ENCODE results near the gene HSPB7. TPM values are rescaled to one million over a fixed set of nuclear protein-coding genes. Genes with fewer than 3 reads are reported as not detected.
"Not testable (repeated sequence)": the region's sequence is repeated elsewhere in the genome, so short reads cannot be mapped to it uniquely, and the experiment has no call there.

The HSPB7 gene
- total RNA-seq, 2 experiments from 2014 or later = not detected

- ChIA-PET POLR2A (no interaction called here), CTCF (interaction anchor here (0.6 to 3.9 kb wide), 13 partner anchors 10 to 236 kb away, joined by 3 to 26 read pairs (median 4); no protein-coding TSS in a partner anchor)
- no peaks in the 10 kb centered on the region for H3K36me3 Mint-ChIP-seq
- DNase-seq = no peak
- H3K9me3 Mint-ChIP-seq = no peaks in the 10 kb centered on the region
- H3K27me3 Mint-ChIP-seq = peaks cover 7% of the 10 kb centered on the region
- no peak overlapping the region for H3K27ac Mint-ChIP-seq
- no peak overlapping the region for H3K4me3 Mint-ChIP-seq
- peaks cover 5% of the 10 kb centered on the region for H3K4me1 Mint-ChIP-seq (ENCODE audit: low read depth)
- intact Hi-C loops (cut with micrococcal nuclease) = loop anchor here (1.0 to 5.0 kb wide), 3 partner anchors 24 to 217 kb away; no protein-coding TSS in a partner anchor
Observed at GRCh38 chr1:16009678-16010077, 8.2 kb downstream of the HSPB7 start.

GRCh38 chr1:16009030-16009460 lies 8.8 kb downstream of the HSPB7 start:
- no peak overlapping the region for H3K4me3 Mint-ChIP-seq
- POLR2A ChIA-PET = no interaction called here
- no peaks in the 10 kb centered on the region for H3K9me3 Mint-ChIP-seq
- peak; percentile 79 for DNase-seq
- H3K4me1 Mint-ChIP-seq (ENCODE audit: low read depth) = peaks cover 5% of the 10 kb centered on the region
- peaks cover 5% of the 10 kb centered on the region for H3K27me3 Mint-ChIP-seq
- intact Hi-C loops (cut with micrococcal nuclease) = loop anchor here (1.0 to 5.0 kb wide), 3 partner anchors 24 to 217 kb away; no protein-coding TSS in a partner anchor
- H3K27ac Mint-ChIP-seq = no peak overlapping the region
- no peaks in the 10 kb centered on the region for H3K36me3 Mint-ChIP-seq
- CTCF ChIA-PET = interaction anchor here (0.7 to 3.9 kb wide), 15 partner anchors 11 to 217 kb away, joined by 3 to 26 read pairs (median 4); partner anchors contain the start of gene FAM131C

GRCh38 chr1:16007671-16008341 lies 10.0 kb downstream of the HSPB7 start:
- Mint-ChIP-seq H3K36me3 (no peaks in the 10 kb centered on the region), H3K4me1 (ENCODE audit: low read depth) (peaks cover 5% of the 10 kb centered on the region), H3K27me3 (peaks cover 1% of the 10 kb centered on the region), H3K27ac (no peak overlapping the region), H3K4me3 (no peak overlapping the region), H3K9me3 (no peaks in the 10 kb centered on the region)
- CTCF ChIA-PET = interaction anchor here (0.6 to 3.9 kb wide), 14 partner anchors 9 to 253 kb away, joined by 3 to 26 read pairs (median 4); partner anchors contain the start of genes FAM131C, SPEN and ZBTB17
- POLR2A ChIA-PET = no interaction called here
- no peak for DNase-seq
- intact Hi-C loops (cut with micrococcal nuclease) = loop anchor here (1.0 to 5.0 kb wide), 2 partner anchors 193 to 216 kb away; no protein-coding TSS in a partner anchor

- CTCF ChIA-PET = interaction anchor here (0.8 to 3.9 kb wide), 12 partner anchors 31 to 252 kb away, joined by 3 to 26 read pairs (median 4); partner anchors contain the start of genes FAM131C, SPEN and ZBTB17
- Mint-ChIP-seq H3K4me3 (no peak overlapping the region), H3K27ac (no peak overlapping the region), H3K9me3 (no peaks in the 10 kb centered on the region), H3K4me1 (ENCODE audit: low read depth) (no peaks in the 10 kb centered on the region), H3K27me3 (peaks cover 1% of the 10 kb centered on the region), H3K36me3 (no peaks in the 10 kb centered on the region)
- DNase-seq = peak; percentile 25
- POLR2A ChIA-PET = no interaction called here
- intact Hi-C loops (cut with micrococcal nuclease) = loop anchor here (1.0 to 5.0 kb wide), 2 partner anchors 192 to 215 kb away; no protein-coding TSS in a partner anchor
Observed at GRCh38 chr1:16006552-16007485, 11.0 kb downstream of the HSPB7 start.

- ChIA-PET POLR2A (no interaction called here), CTCF (interaction anchor here (1.0 to 3.9 kb wide), 3 partner anchors 30 to 214 kb away, joined by 4 to 26 read pairs (median 4); partner anchors contain the start of gene ZBTB17)
- peaks cover 1% of the 10 kb centered on the region for H3K27me3 Mint-ChIP-seq
- DNase-seq = no peak
- intact Hi-C loops (cut with micrococcal nuclease) = loop anchor here (5.0 kb wide), 1 partner anchor 214 kb away; no protein-coding TSS in a partner anchor
- H3K9me3 Mint-ChIP-seq = no peaks in the 10 kb centered on the region
- no peak overlapping the region for H3K27ac Mint-ChIP-seq
- no peaks in the 10 kb centered on the region for H3K36me3 Mint-ChIP-seq
- H3K4me1 Mint-ChIP-seq (ENCODE audit: low read depth) = no peaks in the 10 kb centered on the region
- no peak overlapping the region for H3K4me3 Mint-ChIP-seq
Observed at GRCh38 chr1:16006010-16006409, 11.8 kb downstream of the HSPB7 start.

GRCh38 chr1:16005597-16005996 lies 12.2 kb downstream of the HSPB7 start:
- Mint-ChIP-seq H3K27me3 (peaks cover 1% of the 10 kb centered on the region), H3K36me3 (no peaks in the 10 kb centered on the region), H3K27ac (no peak overlapping the region), H3K4me3 (no peak overlapping the region), H3K4me1 (ENCODE audit: low read depth) (no peaks in the 10 kb centered on the region), H3K9me3 (no peaks in the 10 kb centered on the region)
- CTCF ChIA-PET = interaction anchor here (1.0 to 3.9 kb wide), 4 partner anchors 29 to 214 kb away, joined by 3 to 26 read pairs (median 4); partner anchors contain the start of gene ZBTB17
- intact Hi-C loops (cut with micrococcal nuclease) = loop anchor here (5.0 kb wide), 1 partner anchor 213 kb away; no protein-coding TSS in a partner anchor
- POLR2A ChIA-PET = no interaction called here
- DNase-seq = no peak

GRCh38 chr1:16001274-16001673 lies 16.6 kb downstream of the HSPB7 start:
- POLR2A ChIA-PET; DNase-seq; H3K4me1 Mint-ChIP-seq (ENCODE audit: low read depth); intact Hi-C loops (cut with micrococcal nuclease); H3K27ac Mint-ChIP-seq; H3K36me3 Mint-ChIP-seq; H3K27me3 Mint-ChIP-seq; H3K9me3 Mint-ChIP-seq; H3K4me3 Mint-ChIP-seq: not testable (repeated sequence)
- CTCF ChIA-PET = interaction anchor here (1.0 kb wide), 3 partner anchors 85 to 210 kb away, joined by 3 to 6 read pairs (median 4); no protein-coding TSS in a partner anchor

- no peak for DNase-seq
- POLR2A ChIA-PET = interaction anchor here (0.8 kb wide), 1 partner anchor 23 kb away, joined by 3 read pairs; the partner anchor contains the start of gene ZBTB17
Observed at GRCh38 chr1:15998929-15999328, 18.9 kb downstream of the HSPB7 start.

GRCh38 chr1:15997637-15998280 lies 20.1 kb downstream of the HSPB7 start:
- CTCF ChIA-PET = interaction anchor here (1.6 kb wide), 1 partner anchor 12 kb away, joined by 4 read pairs; no protein-coding TSS in a partner anchor
- no peaks in the 10 kb centered on the region for H3K9me3 Mint-ChIP-seq
- intact Hi-C loops (cut with micrococcal nuclease) = no loop called here
- no peak overlapping the region for H3K27ac Mint-ChIP-seq
- no peaks in the 10 kb centered on the region for H3K27me3 Mint-ChIP-seq
- no peak overlapping the region for H3K4me3 Mint-ChIP-seq
- H3K36me3 Mint-ChIP-seq = no peaks in the 10 kb centered on the region
- no peak for DNase-seq
- POLR2A ChIA-PET = interaction anchor here (0.6 kb wide), 1 partner anchor 130 kb away, joined by 3 read pairs; no protein-coding TSS in a partner anchor
- no peaks in the 10 kb centered on the region for H3K4me1 Mint-ChIP-seq (ENCODE audit: low read depth)

More at GRCh38 chr1:15998929-15999328, 18.9 kb downstream of the HSPB7 start:
- no peak overlapping the region for H3K4me3 Mint-ChIP-seq
- H3K27me3 Mint-ChIP-seq = no peaks in the 10 kb centered on the region
- no peaks in the 10 kb centered on the region for H3K36me3 Mint-ChIP-seq
- CTCF ChIA-PET = interaction anchor here (0.6 to 2.5 kb wide), 3 partner anchors 9 to 207 kb away, joined by 3 to 8 read pairs (median 4); no protein-coding TSS in a partner anchor
- no peak overlapping the region for H3K27ac Mint-ChIP-seq
- intact Hi-C loops (cut with micrococcal nuclease) = no loop called here
- no peaks in the 10 kb centered on the region for H3K9me3 Mint-ChIP-seq
- no peaks in the 10 kb centered on the region for H3K4me1 Mint-ChIP-seq (ENCODE audit: low read depth)

- no peak for DNase-seq
- ChIA-PET CTCF (interaction anchor here (1.6 kb wide), 1 partner anchor 13 kb away, joined by 4 read pairs; no protein-coding TSS in a partner anchor), POLR2A (no interaction called here)
- H3K9me3 Mint-ChIP-seq = no peaks in the 10 kb centered on the region
- H3K36me3 Mint-ChIP-seq = no peaks in the 10 kb centered on the region
- H3K27ac Mint-ChIP-seq = no peak overlapping the region
- no peak overlapping the region for H3K4me3 Mint-ChIP-seq
- H3K4me1 Mint-ChIP-seq (ENCODE audit: low read depth) = no peaks in the 10 kb centered on the region
- intact Hi-C loops (cut with micrococcal nuclease) = no loop called here
- no peaks in the 10 kb centered on the region for H3K27me3 Mint-ChIP-seq
Observed at GRCh38 chr1:15997076-15997585, 20.7 kb downstream of the HSPB7 start.

Data from activated CD4-positive, alpha-beta memory T cell treated with anti-CD3 and anti-CD28 coated beads for 36 hours (primary cell).